ENCODE data around the gene PRSS16. TPM values are rescaled to one million over a fixed set of nuclear protein-coding genes. Genes with fewer than 3 reads are reported as not detected.

PRSS16 gene
- total RNA-seq, 1 donor from 2014 or later: 1.0 TPM

GRCh38 chr6:27293436-27294098, 46.1 kb downstream of the PRSS16 start:
- TF ChIP-seq CTCF (conservative IDR thresholded peaks at IDR 0.05; ENCODE audit: low read depth, low read length): no peak

GRCh38 chr6:27294409-27294808, 46.9 kb downstream of the PRSS16 start:
- DNase-seq (ENCODE audit: low read depth): no peak
- no peak overlapping the region for H3K4me3 ChIP-seq (ENCODE audit: low read depth, low read length)
- no peak for TF ChIP-seq CTCF (conservative IDR thresholded peaks at IDR 0.05; ENCODE audit: low read depth, low read length)

More at GRCh38 chr6:27293436-27294098, 46.1 kb downstream of the PRSS16 start:
- no peak overlapping the region for H3K4me3 ChIP-seq (ENCODE audit: low read depth, low read length)
- no peak for DNase-seq (ENCODE audit: low read depth)

GRCh38 chr6:27295301-27296079, 48.0 kb downstream of the PRSS16 start:
- TF ChIP-seq CTCF (conservative IDR thresholded peaks at IDR 0.05; ENCODE audit: low read depth, low read length): no peak
- H3K4me3 ChIP-seq (ENCODE audit: low read depth, low read length): peak overlapping the region; percentile 54
- DNase-seq (ENCODE audit: low read depth): peak; percentile 52

- DNase-seq (ENCODE audit: low read depth): no peak
- peak overlapping the region; percentile 54 for H3K4me3 ChIP-seq (ENCODE audit: low read depth, low read length)
- no peak for TF ChIP-seq CTCF (conservative IDR thresholded peaks at IDR 0.05; ENCODE audit: low read depth, low read length)
These were observed 48.7 kb downstream of the PRSS16 start for GRCh38 chr6:27296106-27296783.

- no peak for TF ChIP-seq CTCF (conservative IDR thresholded peaks at IDR 0.05; ENCODE audit: low read depth, low read length)
- no peak for DNase-seq (ENCODE audit: low read depth)
- H3K4me3 ChIP-seq (ENCODE audit: low read depth, low read length): peak overlapping the region; percentile 23
These were observed 50.0 kb downstream of the PRSS16 start for GRCh38 chr6:27297484-27297856.

- DNase-seq (ENCODE audit: low read depth): no peak
- TF ChIP-seq CTCF (conservative IDR thresholded peaks at IDR 0.05; ENCODE audit: low read depth, low read length): no peak
- H3K4me3 ChIP-seq (ENCODE audit: low read depth, low read length): peak overlapping the region; percentile 23
These were observed 50.6 kb downstream of the PRSS16 start for GRCh38 chr6:27297857-27298730.
